ENCODE results near the gene AGAP1.

DNA sequence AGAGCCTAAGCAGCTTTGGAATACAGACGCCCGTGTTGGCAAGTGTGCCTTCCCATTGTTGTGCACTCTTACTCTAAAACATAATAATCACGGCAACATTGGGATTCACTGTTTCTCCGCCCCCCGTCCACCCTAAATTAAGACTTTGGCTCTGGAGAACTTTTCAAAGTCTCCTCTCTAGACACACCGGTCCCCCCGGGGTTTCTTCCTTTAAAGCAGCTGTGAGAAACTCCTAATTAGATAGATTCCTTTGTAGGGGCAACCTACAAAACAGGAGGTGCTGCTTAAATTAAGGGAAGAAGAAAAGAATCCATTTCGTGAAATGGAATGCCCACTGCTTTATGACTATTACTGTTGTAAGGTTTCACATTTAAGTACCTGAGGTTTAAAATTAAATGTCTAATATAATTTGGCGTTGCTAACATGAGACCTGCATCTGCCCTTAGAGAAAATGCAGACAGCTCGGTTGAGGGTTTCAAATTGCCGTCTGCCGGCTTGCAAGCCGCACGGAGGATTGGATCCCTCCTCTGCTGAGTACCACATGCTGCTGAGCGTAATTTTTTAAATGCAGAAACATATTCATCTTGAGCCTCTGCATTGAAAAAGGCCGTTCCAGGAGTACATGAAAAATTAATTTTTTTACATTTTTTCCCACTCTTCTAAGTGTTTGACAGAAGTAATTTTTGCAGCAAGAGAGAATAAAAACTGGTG lies 441.1 kb downstream of the AGAP1 start:
- TF ChIP-seq POLR2A (IDR thresholded peaks at IDR 0.05; ENCODE audit: low read depth, low read length) (no peak), TAF1 (IDR thresholded peaks at IDR 0.05; ENCODE audit: low read depth, low read length) (no peak), POLR2AphosphoS5 (IDR thresholded peaks at IDR 0.05; ENCODE audit: low read depth, low read length) (no peak), PAX5 (IDR thresholded peaks at IDR 0.05; ENCODE audit: insufficient read depth, low read length, severe bottlenecking) (no peak), SPI1 (IDR thresholded peaks at IDR 0.05; ENCODE audit: low read depth, low read length) (no peak)
